Spleen (tissue), 7 donors: ENCODE results near the gene SYNGR4.

Experiments used
- POLR2A ChIP-seq, 3 donors: fragments of 450-650 bp; IDR thresholded peaks; one replicate each; pipeline ENCODE4 v1.5.1; 2017; ENCODE audit warnings: antibody characterized with exemption in 3 of 3, mild to moderate bottlenecking in 1 of 3
- TF ChIP-seq, protein P1 (sequence below), 11 experiments: fragments of 200-600 bp in 7 of 11; fragments of 450-650 bp in 4 of 11; sonication (generic) in 4 of 11; IDR thresholded peaks in 8 of 11; conservative IDR thresholded peaks in 3 of 11; 1 replicate in 7 of 11; 2 replicates in 4 of 11; pipeline versions ENCODE4 v1.4.0 to v1.8.0; 2016 to 2021; ENCODE audit warnings: antibody characterized with exemption in 11 of 11, inconsistent platforms in 4 of 11, mild to moderate bottlenecking in 1 of 11
- donor health status: DM: no; HTN: no; CAD: no; lungs with moderate emphysema.
- donor health status: DM: no; HTN: no; CAD: no.
- donor health status: DM: no; HTN: no; CAD: no.

DNA sequence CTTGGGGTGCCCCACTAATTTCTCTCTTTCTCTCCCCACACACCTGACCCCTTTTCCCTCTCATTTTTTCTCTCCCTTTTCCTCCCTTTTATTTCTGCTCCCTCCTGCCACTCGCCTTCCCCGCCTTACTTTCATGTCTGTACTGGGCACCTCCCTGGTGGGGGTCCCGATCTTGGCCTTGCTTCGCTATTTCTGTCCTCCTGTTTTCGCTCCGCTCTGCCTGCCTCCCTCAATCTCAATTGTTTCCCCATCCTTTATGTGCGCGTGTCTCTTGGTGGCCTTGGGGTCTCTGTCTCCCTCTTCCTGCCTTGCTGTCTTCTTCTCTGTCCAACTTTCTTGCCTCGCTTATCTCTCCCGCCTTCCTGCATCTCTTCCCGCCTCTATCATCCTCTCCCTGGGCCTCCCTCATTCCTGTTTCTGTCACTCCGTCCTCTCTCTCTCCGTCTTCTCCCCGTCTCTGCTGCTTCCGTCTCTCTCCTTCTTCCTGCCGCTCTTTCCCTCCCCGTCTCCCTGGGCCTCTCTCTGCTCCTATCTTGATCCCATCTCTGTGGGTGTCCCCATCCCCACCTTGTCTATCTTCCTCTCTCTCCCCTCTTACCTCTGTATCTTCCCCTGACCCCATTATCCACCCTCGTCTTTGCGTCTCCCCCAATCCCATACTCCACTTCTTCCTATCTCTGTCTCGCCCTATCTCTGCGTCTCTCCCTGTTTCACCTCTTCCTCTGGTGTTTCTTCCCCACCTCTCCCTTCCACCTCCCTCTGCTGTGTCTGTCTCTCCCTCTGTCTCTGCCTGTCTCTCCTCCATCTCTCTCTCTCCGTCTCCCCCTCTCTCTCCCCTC lies 33.3 kb downstream of the SYNGR4 start:
- TF ChIP-seq, protein P1, sequence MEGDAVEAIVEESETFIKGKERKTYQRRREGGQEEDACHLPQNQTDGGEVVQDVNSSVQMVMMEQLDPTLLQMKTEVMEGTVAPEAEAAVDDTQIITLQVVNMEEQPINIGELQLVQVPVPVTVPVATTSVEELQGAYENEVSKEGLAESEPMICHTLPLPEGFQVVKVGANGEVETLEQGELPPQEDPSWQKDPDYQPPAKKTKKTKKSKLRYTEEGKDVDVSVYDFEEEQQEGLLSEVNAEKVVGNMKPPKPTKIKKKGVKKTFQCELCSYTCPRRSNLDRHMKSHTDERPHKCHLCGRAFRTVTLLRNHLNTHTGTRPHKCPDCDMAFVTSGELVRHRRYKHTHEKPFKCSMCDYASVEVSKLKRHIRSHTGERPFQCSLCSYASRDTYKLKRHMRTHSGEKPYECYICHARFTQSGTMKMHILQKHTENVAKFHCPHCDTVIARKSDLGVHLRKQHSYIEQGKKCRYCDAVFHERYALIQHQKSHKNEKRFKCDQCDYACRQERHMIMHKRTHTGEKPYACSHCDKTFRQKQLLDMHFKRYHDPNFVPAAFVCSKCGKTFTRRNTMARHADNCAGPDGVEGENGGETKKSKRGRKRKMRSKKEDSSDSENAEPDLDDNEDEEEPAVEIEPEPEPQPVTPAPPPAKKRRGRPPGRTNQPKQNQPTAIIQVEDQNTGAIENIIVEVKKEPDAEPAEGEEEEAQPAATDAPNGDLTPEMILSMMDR (IDR thresholded peaks at IDR 0.05 in 8 of 11, conservative IDR thresholded peaks at IDR 0.05 in 3 of 11) = no peak
- TF ChIP-seq POLR2A (IDR thresholded peaks at IDR 0.05) = no peak
